ENCODE results near the gene FIGNL2.

DNA sequence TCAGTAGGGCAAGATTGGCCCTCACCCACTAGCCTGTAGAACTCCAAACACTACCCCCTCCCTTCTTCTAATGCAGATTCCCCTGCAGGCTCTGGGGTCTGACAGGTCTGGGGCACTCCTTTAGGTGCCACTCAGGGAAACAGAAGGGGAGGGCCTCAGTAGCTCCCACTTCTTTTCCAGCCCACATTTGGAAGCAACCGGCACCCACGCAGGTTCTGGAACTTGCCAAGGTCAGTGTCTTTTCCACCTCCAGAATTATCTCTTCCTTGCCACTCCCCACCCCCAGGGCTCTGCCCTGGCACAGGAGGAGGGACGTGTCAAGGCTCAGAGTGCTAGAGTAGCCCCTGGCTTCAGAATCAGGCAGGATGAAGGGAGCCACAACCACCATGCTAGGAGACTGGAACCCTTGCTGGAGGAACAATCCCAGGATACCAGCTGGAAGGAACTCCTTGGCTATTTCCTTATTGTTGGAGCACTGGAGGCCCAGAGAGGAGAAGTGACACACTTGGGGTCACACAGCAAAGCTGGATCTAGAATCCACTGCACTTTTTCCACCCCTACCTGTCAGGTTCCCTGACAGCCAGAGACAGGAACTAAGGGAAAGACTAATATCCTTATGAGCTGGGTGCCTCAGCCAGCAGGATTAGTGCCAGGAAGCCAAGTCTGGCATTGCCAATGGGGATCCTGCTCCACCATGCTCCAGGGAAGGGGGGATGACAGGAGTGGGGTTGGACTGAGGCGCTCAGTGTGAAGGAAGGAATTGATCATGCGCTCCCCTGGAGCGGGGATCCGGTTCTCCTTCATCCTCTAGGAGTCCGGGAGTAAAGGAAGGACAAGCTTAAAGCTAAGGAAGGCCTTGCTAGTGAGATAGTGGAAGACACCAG lies 1.8 kb upstream of the FIGNL2 start:
- TF ChIP-seq CTCF (conservative IDR thresholded peaks at IDR 0.05; ENCODE audit: low read depth, low read length) (no peak), EZH2 (IDR thresholded peaks at IDR 0.05; ENCODE audit: low read length, unreplicated experiment) (no peak), EZH2phosphoT487 (IDR thresholded peaks at IDR 0.05; ENCODE audit: borderline replicate concordance, low read length) (no peak)

All from PC-3 (cell line).